ENCODE data around the gene AQP10. TPM values are rescaled to one million over a fixed set of nuclear protein-coding genes. Genes with fewer than 3 reads are reported as not detected.
"Not testable (repeated sequence)": the region's sequence is repeated elsewhere in the genome, so short reads cannot be mapped to it uniquely, and the experiment has no call there.

Gene AQP10, protein sequence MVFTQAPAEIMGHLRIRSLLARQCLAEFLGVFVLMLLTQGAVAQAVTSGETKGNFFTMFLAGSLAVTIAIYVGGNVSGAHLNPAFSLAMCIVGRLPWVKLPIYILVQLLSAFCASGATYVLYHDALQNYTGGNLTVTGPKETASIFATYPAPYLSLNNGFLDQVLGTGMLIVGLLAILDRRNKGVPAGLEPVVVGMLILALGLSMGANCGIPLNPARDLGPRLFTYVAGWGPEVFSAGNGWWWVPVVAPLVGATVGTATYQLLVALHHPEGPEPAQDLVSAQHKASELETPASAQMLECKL
- total RNA-seq: under 1 TPM in 1 of 2 donors, not detected in 1; 0.26 TPM

DNA sequence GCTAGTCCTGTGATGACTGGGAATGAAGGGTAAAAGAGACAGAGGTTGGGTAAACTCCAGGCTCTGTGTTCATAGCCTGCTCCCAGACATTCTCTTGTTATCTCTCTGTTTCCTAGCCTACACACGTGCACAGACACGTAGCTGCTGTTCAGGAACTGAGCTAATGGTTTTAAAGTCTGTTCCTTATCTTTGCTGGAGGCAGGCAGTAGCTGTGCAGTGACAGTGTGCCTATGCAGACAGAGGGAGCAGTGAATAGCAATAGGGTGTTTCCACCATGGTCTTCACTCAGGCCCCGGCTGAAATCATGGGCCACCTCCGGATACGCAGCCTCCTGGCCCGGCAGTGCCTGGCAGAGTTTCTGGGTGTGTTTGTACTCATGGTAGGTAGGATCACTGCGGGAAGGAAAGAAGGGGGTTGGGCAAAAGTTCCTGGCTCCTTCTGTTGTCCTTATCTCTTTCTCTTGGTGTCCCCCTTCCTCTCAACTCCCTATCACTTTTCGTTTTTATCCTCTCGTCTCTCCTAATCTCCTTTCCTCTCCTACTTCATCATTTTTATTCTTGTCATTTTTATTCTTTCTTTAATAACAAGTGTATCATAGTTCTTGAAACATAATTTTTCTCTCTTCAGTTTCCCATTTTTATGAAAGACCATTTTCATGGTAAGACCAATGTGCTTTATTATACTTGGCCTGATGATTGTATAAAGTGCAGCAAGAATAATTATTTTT is at the start of gene AQP10:
Gene AQP10 (plus strand): TSS at position 212 of the 727 bp plus-strand sequence. CDS start 63 bp downstream, at position 275.
- intact Hi-C loops (cut with DNase I): no loop called here
- ATAC-seq: peak; percentile 47
- DNase-seq: peak in 2 of 4 donors; percentile 25 to 40
- H3K27me3 ChIP-seq: no peaks in the 10 kb centered on the region
- no peaks in the 10 kb centered on the region for H3K36me3 ChIP-seq (replicated peaks in 1 of 2; ENCODE audit: insufficient read depth in 1 of 2, low read depth in 2 of 2)
- no peak for TF ChIP-seq POLR2A (IDR thresholded peaks at IDR 0.05)
- TF ChIP-seq, protein P1, sequence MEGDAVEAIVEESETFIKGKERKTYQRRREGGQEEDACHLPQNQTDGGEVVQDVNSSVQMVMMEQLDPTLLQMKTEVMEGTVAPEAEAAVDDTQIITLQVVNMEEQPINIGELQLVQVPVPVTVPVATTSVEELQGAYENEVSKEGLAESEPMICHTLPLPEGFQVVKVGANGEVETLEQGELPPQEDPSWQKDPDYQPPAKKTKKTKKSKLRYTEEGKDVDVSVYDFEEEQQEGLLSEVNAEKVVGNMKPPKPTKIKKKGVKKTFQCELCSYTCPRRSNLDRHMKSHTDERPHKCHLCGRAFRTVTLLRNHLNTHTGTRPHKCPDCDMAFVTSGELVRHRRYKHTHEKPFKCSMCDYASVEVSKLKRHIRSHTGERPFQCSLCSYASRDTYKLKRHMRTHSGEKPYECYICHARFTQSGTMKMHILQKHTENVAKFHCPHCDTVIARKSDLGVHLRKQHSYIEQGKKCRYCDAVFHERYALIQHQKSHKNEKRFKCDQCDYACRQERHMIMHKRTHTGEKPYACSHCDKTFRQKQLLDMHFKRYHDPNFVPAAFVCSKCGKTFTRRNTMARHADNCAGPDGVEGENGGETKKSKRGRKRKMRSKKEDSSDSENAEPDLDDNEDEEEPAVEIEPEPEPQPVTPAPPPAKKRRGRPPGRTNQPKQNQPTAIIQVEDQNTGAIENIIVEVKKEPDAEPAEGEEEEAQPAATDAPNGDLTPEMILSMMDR (IDR thresholded peaks at IDR 0.05): no peak
- peaks cover 22% of the 10 kb centered on the region for H3K4me1 ChIP-seq
- no peak within 1 kb of the TSS for H3K27ac ChIP-seq
- no peak within 1 kb of the TSS for H3K4me3 ChIP-seq
- peaks cover 0 to 3% (median 0%) of the 10 kb centered on the region in 3 donors for H3K9me3 ChIP-seq
- WGBS, 2 donors: 14 to 27% methylated on average over 9 of the region's 9 CpGs

DNA sequence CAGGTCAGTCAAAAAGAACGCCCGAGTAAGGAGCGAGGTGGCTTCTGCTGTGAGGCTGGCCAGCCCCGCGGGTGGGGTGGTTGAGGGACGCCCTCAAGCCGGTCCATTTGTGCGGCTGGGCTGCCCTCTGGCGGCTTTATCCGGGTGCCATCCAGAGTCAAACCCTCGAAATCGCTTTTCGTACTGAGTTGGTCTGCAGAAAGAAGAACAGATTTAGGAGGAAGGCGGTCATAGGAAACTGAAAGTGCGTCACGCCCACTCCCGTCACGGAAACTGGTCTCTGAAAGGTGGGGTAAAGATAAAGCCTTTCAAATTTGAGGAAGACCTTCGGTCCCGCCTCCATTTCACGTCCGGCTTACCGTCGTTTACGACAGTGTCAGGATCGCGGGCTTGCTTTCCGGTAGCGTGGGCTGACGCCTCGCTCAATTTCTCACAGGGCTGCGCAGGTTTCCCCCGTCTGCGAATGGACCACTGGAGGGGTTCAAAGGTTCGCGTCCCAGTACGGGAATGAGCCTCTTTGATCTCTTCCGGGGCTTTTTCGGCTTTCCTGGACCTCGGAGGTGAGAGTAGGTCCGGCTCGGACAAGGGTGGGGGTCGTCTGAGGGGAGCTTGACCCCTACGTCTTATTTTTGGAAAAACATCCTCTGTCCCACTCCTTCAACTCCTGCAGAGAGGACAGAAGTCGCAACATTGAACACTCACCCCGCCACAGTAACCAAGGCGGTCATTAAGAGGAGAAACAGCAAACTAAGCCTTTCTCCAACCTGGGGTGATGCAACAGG is 48.5 kb upstream of the AQP10 start, which contains the start of gene HAX1:
Gene HAX1 (plus strand): TSS at position 413 of the 782 bp plus-strand sequence. CDS start 95 bp downstream, at position 508.
- Histone ChIP-seq H3K4me1 (peaks cover 22% of the 10 kb centered on the region), H3K27ac (peak within 1 kb of the TSS; percentile 66 to 84 (median 81)), H3K36me3 (replicated peaks in 1 of 2; ENCODE audit: insufficient read depth in 1 of 2, low read depth in 2 of 2) (peaks cover 0 to 7% of the 10 kb centered on the region in 2 donors), H3K9me3 (no peaks in the 10 kb centered on the region), H3K4me3 (peak within 1 kb of the TSS; percentile 42 to 82), H3K27me3 (no peaks in the 10 kb centered on the region)
- WGBS, 2 donors: 0% methylated on average over 6 to 47 of the region's 47 CpGs
- intact Hi-C loops (cut with DNase I): no loop called here
- TF ChIP-seq POLR2A (IDR thresholded peaks at IDR 0.05): peak in 2 of 3 donors; percentile 77
- TF ChIP-seq, protein P1 (IDR thresholded peaks at IDR 0.05): peak; percentile 66 to 97 (median 89)
- ATAC-seq (peak; percentile 94), DNase-seq (peak; percentile 90 to 95 (median 92))

DNA sequence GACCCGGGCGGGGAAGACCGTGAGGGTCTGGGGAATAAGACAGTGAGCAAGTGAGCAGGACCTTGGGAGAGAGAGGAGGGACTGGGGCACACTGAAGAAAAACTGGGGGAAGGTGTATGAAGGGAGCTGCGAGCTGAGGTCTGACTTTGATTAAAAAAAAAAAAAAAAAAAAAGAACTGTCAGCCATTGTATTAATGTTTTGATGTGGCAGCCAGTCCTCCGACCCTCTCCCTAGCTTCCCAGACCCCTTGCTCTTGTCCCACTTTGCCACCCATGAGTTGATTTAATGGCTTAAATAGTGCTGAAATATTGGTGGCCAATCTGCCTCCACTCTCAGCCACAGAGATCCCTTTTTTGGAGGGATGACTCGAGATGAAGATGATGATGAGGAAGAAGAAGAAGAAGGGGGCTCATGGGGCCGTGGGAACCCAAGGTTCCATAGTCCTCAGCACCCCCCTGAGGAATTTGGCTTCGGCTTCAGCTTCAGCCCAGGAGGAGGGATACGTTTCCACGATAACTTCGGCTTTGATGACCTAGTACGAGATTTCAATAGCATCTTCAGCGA is 47.8 kb upstream of the AQP10 start:
- no peak for TF ChIP-seq POLR2A (IDR thresholded peaks at IDR 0.05)
- TF ChIP-seq, protein P1 (IDR thresholded peaks at IDR 0.05): no peak
- Histone ChIP-seq H3K27me3 (no peaks in the 10 kb centered on the region), H3K4me3 (peak overlapping the region; percentile 42 to 82), H3K4me1 (peaks cover 22% of the 10 kb centered on the region), H3K27ac (peak overlapping the region; percentile 66 to 84 (median 81)), H3K36me3 (replicated peaks in 1 of 2; ENCODE audit: insufficient read depth in 1 of 2, low read depth in 2 of 2) (peaks cover 0 to 7% of the 10 kb centered on the region in 2 donors), H3K9me3 (no peaks in the 10 kb centered on the region)
- intact Hi-C loops (cut with DNase I): no loop called here
- 33% methylated on average over 13 of the region's 13 CpGs for WGBS, 2 donors
- DNase-seq (no peak), ATAC-seq (no peak)

DNA sequence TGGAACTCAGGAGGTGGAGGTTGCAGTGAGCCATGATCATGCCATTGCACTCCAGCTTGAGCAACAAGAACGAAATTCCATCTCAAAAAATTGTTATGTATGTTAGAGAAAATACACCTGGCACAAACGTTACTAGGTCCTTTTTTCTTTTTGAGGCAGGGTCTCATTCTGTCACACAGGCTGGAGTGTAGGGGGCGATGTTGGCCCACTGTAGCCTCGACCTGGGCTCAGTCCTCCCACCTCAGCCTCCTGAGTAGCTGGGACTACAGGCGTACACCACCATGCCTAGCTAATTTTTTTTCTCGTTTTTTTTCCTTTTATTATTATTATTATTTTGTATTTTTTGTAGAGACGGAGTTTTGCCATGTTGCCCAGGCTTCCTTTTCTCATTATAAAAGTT is 44.1 kb upstream of the AQP10 start:
- 88 to 90% methylated on average over 7 of the region's 7 CpGs for WGBS, 2 donors
- H3K4me3 ChIP-seq: no peak overlapping the region
- H3K9me3 ChIP-seq: no peaks in the 10 kb centered on the region
- intact Hi-C loops (cut with DNase I): no loop called here
- DNase-seq: no peak
- no peak overlapping the region for H3K27ac ChIP-seq
- H3K27me3 ChIP-seq: no peaks in the 10 kb centered on the region
- H3K4me1 ChIP-seq: peaks cover 19% of the 10 kb centered on the region
- no peak for TF ChIP-seq POLR2A (IDR thresholded peaks at IDR 0.05)
- TF ChIP-seq, protein P1 (IDR thresholded peaks at IDR 0.05): peak in 1 of 7 experiments; percentile 18
- H3K36me3 ChIP-seq (replicated peaks in 1 of 2; ENCODE audit: insufficient read depth in 1 of 2, low read depth in 2 of 2): no peaks in the 10 kb centered on the region
- ATAC-seq: no peak

DNA sequence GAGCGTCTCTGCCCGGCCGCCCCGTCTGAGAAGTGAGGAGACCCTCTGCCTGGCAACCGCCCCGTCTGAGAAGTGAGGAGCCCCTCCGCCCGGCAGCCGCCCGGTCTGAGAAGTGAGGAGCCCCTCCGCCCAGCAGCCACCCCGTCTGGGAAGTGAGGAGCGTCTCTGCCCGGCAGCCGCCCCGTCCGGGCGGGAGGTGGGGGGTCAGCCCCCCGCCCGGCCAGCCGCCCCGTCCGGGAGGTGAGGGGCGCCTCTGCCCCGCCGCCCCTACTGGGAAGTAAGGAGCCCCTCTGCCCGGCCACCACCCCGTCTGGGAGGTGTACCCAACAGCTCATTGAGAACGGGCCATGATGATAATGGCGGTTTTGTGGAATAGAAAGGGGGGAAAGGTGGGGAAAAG is 33.3 kb upstream of the AQP10 start:
- H3K27me3 ChIP-seq; H3K9me3 ChIP-seq; H3K36me3 ChIP-seq (replicated peaks in 1 of 2; ENCODE audit: insufficient read depth in 1 of 2, low read depth in 2 of 2); H3K4me1 ChIP-seq; ATAC-seq; H3K27ac ChIP-seq; DNase-seq; intact Hi-C loops (cut with DNase I); H3K4me3 ChIP-seq: not testable (repeated sequence)
- 60 to 70% methylated on average over 2 of the region's 30 CpGs for WGBS, 2 donors

All from body of pancreas (tissue), 4 donors.